HEK293T (cell line): ENCODE measurements around the gene PIN1.

ENCODE experiments used
- CTCF ChIA-PET: fragments of 350-600 bp; formaldehyde crosslinking; extraction: SDS; loops from one replicate; lab custom pipeline; 2021; ENCODE audit warnings: antibody characterized with exemption, inconsistent platforms; lab: Yijun Ruan, JAX
- POLR2A ChIA-PET: fragments of 350-600 bp; formaldehyde crosslinking; extraction: SDS; loops from one replicate; lab custom pipeline; 2020; ENCODE audit warnings: antibody characterized with exemption, inconsistent platforms; lab: Yijun Ruan, JAX
- DNase-seq: peaks from one replicate; pipeline ENCODE4 v3.0.0; 2012; ENCODE audit warnings: mixed read lengths; ENCODE audit errors: extremely low spot score
- ARNT ChIP-seq: fragments of 450-650 bp; IDR thresholded peaks from 2 replicates; pipeline ENCODE4 v1.6.1; 2017; ENCODE audit warnings: mild to moderate bottlenecking
- BHLHE40 ChIP-seq: fragments of 450-650 bp; IDR thresholded peaks from 2 replicates; pipeline ENCODE4 v1.6.1; 2016; ENCODE audit warnings: mild to moderate bottlenecking, moderate library complexity, borderline replicate concordance
- CTBP1 ChIP-seq: fragments of 450-650 bp; IDR thresholded peaks from 2 replicates; pipeline ENCODE4 v1.6.1; 2016; ENCODE audit warnings: borderline replicate concordance
- ELF4 ChIP-seq: fragments of 450-650 bp; IDR thresholded peaks from 2 replicates; pipeline ENCODE4 v1.6.1; 2017; ENCODE audit warnings: antibody characterized with exemption
- FOXA1 ChIP-seq: fragments of 450-650 bp; IDR thresholded peaks from 2 replicates; pipeline ENCODE4 v1.6.1; 2016; ENCODE audit warnings: mild to moderate bottlenecking
- FOXK2 ChIP-seq: fragments of 450-650 bp; IDR thresholded peaks from 2 replicates; pipeline ENCODE4 v1.6.1; 2016; ENCODE audit warnings: mild to moderate bottlenecking
- FOXM1 ChIP-seq: fragments of 450-650 bp; IDR thresholded peaks from 2 replicates; pipeline ENCODE4 v1.6.1; 2017; ENCODE audit warnings: mild to moderate bottlenecking, borderline replicate concordance
- HDGF ChIP-seq: fragments of 450-650 bp; IDR thresholded peaks from 2 replicates; pipeline ENCODE4 v1.6.1; 2017; ENCODE audit warnings: antibody characterized with exemption, borderline replicate concordance
- L3MBTL2 ChIP-seq: fragments of 450-650 bp; conservative IDR thresholded peaks from 2 replicates; pipeline ENCODE4 v1.6.1; 2016; ENCODE audit warnings: mild to moderate bottlenecking
- LEF1 ChIP-seq: fragments of 450-650 bp; IDR thresholded peaks from 2 replicates; pipeline ENCODE4 v1.6.1; 2017; ENCODE audit warnings: mild to moderate bottlenecking, borderline replicate concordance
- NFRKB ChIP-seq: fragments of 450-650 bp; IDR thresholded peaks from 2 replicates; pipeline ENCODE4 v1.6.1; 2016; ENCODE audit warnings: mild to moderate bottlenecking, moderate library complexity
- SP1 ChIP-seq: fragments of 450-650 bp; IDR thresholded peaks from 2 replicates; pipeline ENCODE4 v1.6.1; 2017
- SUZ12 ChIP-seq: fragments of 450-650 bp; IDR thresholded peaks from 2 replicates; pipeline ENCODE4 v1.6.1; 2016; ENCODE audit warnings: mild to moderate bottlenecking
- TARDBP ChIP-seq: fragments of 450-650 bp; IDR thresholded peaks from 2 replicates; pipeline ENCODE4 v1.6.1; 2016
- ZNF384 ChIP-seq: fragments of 450-650 bp; IDR thresholded peaks from 2 replicates; pipeline ENCODE4 v1.6.1; 2016
- TF ChIP-seq, protein P1 (sequence below): fragments of 450-650 bp; IDR thresholded peaks from 2 replicates; pipeline ENCODE4 v1.6.1; 2016

PIN1 gene

DNA sequence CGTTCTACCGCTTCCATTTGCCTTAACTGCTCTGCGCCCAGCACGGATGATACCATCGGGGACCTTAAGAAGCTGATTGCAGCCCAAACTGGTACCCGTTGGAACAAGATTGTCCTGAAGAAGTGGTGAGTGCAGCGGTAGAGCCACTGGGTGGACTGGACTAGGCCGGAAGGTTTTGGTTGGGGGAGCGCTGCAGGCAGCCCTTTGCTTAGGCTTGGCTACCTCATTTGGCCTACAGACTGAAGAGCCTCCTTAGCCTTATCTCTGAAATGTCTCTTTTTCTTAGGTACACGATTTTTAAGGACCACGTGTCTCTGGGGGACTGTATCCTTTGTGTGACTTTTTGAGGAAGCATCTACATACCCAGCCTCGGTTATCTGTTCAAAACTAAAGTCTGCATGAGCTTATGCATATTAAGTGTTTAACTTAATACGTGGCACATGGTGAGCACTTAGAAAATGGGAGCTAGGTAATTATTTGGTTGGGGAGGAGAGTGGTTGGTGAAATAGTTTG lies 6.5 kb upstream of the PIN1 start:
- no peak for DNase-seq
- TF ChIP-seq BHLHE40 = no peak
- no peak for TF ChIP-seq LEF1
- TF ChIP-seq FOXM1 = no peak
- no peak for TF ChIP-seq FOXA1
- no peak for TF ChIP-seq TARDBP
- TF ChIP-seq, protein P1, sequence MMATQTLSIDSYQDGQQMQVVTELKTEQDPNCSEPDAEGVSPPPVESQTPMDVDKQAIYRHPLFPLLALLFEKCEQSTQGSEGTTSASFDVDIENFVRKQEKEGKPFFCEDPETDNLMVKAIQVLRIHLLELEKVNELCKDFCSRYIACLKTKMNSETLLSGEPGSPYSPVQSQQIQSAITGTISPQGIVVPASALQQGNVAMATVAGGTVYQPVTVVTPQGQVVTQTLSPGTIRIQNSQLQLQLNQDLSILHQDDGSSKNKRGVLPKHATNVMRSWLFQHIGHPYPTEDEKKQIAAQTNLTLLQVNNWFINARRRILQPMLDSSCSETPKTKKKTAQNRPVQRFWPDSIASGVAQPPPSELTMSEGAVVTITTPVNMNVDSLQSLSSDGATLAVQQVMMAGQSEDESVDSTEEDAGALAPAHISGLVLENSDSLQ = no peak
- TF ChIP-seq ELF4 = no peak
- TF ChIP-seq ARNT = no peak
- TF ChIP-seq SP1 = no peak
- TF ChIP-seq HDGF = no peak
- CTCF ChIA-PET = no interaction called here
- POLR2A ChIA-PET = interaction anchor here (0.6 to 2.5 kb wide), 5 partner anchors 10 to 94 kb away, joined by 3 to 25 read pairs (median 4); partner anchors contain the start of gene FBXL12

DNA sequence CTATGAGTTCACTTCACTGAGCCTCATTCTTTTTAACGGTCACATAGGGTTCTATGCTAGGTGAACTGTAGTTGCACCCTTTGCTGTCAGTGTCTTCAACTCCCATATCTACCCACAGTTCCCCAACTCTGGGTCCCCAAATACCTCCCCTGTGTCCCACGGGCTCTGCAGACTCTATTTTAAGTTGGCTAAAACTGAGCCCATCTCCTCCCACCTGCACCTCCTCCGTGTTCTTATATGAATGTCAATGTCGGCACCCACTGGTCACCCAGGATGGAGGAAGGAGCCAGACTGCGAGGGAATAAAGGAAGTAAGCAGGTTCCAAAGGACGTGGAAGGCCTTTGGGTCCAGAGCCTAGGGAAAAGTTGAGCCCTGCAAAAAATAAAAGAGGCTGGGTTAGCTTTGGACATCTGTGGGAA lies 802 bp upstream of the PIN1 start:
- DNase-seq = no peak
- CTCF ChIA-PET = interaction anchor here (0.5 to 0.6 kb wide), 3 partner anchors 17 to 120 kb away, joined by 3 to 4 read pairs (median 3); no protein-coding TSS in a partner anchor
- TF ChIP-seq NFRKB (no peak), FOXA1 (no peak), L3MBTL2 (no peak), BHLHE40 (no peak), ZNF384 (no peak), CTBP1 (no peak), FOXM1 (no peak), FOXK2 (no peak)
- TF ChIP-seq, protein P1 = no peak
- POLR2A ChIA-PET = interaction anchor here (1.6 kb wide), 1 partner anchor 15 kb away, joined by 9 read pairs; the partner anchor contains the start of gene FBXL12

DNA sequence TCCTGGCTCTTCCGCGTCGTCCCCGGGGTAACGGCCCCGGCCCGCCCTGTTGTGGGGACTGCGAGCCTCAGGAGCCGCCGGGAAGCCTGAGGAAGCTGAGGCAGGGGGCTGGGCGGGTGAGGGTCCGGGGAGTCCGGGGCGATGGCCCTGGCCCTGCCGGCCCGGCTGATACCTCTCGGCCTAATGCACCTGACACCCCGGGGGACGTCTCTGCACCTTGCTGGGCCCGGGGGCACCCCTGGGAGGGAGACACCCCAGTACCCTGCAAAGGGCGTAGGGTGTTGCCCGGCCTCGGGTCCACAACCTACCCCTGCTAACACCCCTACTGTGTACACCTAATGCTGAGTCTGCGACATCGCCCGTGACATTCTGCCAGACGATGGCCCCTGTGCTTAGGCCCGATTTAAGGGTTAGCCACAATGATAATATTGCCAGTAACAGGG lies 410 bp downstream of the PIN1 start:
- ChIA-PET POLR2A (interaction anchor here (1.0 to 1.6 kb wide), 2 partner anchors 8 to 16 kb away, joined by 3 to 9 read pairs; partner anchors contain the start of gene FBXL12), CTCF (no interaction called here)
- TF ChIP-seq NFRKB (no peak), HDGF (no peak), ARNT (no peak), FOXA1 (no peak), FOXM1 (no peak), ELF4 (no peak), ZNF384 (no peak)
- no peak for DNase-seq

DNA sequence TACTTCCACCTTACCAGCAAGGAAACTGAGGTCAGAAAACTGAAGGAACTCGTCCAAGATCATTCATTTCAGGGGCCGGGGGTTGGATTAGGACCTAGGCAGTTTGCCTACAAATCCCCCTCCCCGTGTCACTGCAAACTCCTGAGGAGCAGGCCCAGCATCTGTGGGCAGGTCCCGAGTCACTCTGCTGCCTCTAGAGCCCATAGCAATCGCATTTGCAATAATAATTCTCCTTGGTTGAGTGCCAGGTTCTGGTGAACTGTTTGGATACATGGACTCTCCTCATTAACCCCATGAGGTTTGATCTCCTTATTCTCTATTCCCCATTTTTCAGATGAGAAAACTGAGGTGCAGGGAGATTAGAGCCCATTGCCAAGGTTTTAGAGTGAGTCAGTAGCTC lies 903 bp downstream of the PIN1 start:
- POLR2A ChIA-PET = interaction anchor here (1.0 kb wide), 2 partner anchors 9 to 11 kb away, joined by 3 read pairs; no protein-coding TSS in a partner anchor
- peak; percentile 11 for DNase-seq
- CTCF ChIA-PET = no interaction called here
- TF ChIP-seq SUZ12 (no peak), TARDBP (no peak), L3MBTL2 (no peak), FOXK2 (no peak), HDGF (no peak), CTBP1 (no peak), SP1 (no peak), ELF4 (no peak), BHLHE40 (no peak), ARNT (no peak), FOXM1 (no peak), FOXA1 (no peak), ZNF384 (no peak), LEF1 (no peak), NFRKB (no peak)
- TF ChIP-seq, protein P1 = no peak

DNA sequence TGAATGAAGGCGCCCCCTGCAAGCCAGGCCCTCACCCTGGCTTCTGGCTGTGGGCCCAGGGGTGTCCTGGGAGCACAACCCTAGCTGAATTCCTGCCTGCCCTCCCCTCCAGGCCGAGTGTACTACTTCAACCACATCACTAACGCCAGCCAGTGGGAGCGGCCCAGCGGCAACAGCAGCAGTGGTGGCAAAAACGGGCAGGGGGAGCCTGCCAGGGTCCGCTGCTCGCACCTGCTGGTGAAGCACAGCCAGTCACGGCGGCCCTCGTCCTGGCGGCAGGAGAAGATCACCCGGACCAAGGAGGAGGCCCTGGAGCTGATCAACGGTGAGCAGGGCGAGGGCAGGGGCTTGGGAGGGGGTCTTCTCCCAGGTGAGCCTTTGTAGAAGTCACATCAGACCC lies 3.2 kb downstream of the PIN1 start:
- no peak for DNase-seq
- TF ChIP-seq FOXM1 = no peak
- no peak for TF ChIP-seq BHLHE40
- no peak for TF ChIP-seq FOXK2
- TF ChIP-seq L3MBTL2 = no peak
- no peak for TF ChIP-seq SUZ12
- TF ChIP-seq HDGF = no peak
- TF ChIP-seq CTBP1 = no peak
- TF ChIP-seq, protein P1 = no peak
- no peak for TF ChIP-seq ZNF384
- no peak for TF ChIP-seq FOXA1
- TF ChIP-seq NFRKB = no peak
- no peak for TF ChIP-seq TARDBP
- TF ChIP-seq LEF1 = no peak
- TF ChIP-seq ARNT = no peak
- no peak for TF ChIP-seq ELF4
- no peak for TF ChIP-seq SP1
- ChIA-PET POLR2A (no interaction called here), CTCF (no interaction called here)
